H1 (cell line): ENCODE measurements around the gene TNKS2. TPM values are rescaled to one million over a fixed set of nuclear protein-coding genes. Genes with fewer than 3 reads are reported as not detected.

Source experiments
- ASH2L ChIP-seq: fragments of 200-600, 300-600 bp; sonication (generic); IDR thresholded peaks from one replicate; pipeline ENCODE4 v1.7.1; 2017; ENCODE audit warnings: low read length
- CTBP2 ChIP-seq: IDR thresholded peaks from 2 replicates; pipeline ENCODE4 v1.7.0; 2011; ENCODE audit warnings: borderline replicate concordance, mild to moderate bottlenecking, moderate library complexity, mixed read lengths, low read length; ENCODE audit not compliant: insufficient read depth, insufficient read length
- EGR1 ChIP-seq: IDR thresholded peaks from 2 replicates; pipeline ENCODE4 v1.6.1; 2011; ENCODE audit warnings: low read depth, low read length, borderline replicate concordance
- NRF1 ChIP-seq: IDR thresholded peaks from 2 replicates; pipeline ENCODE4 v1.6.1; 2011; ENCODE audit warnings: mild to moderate bottlenecking, low read depth, low read length, improper control_type of control experiment
- POU5F1 ChIP-seq: IDR thresholded peaks from 2 replicates; pipeline ENCODE4 v1.6.1; 2011; ENCODE audit warnings: low read depth, mild to moderate bottlenecking, low read length, moderate library complexity
- RNF2 ChIP-seq: fragments of 200-900, 300-1000 bp; sonication (generic); IDR thresholded peaks from 2 replicates; pipeline ENCODE4 v1.7.1; 2016; ENCODE audit warnings: borderline replicate concordance, low read depth, mild to moderate bottlenecking, antibody characterized with exemption, low read length; ENCODE audit not compliant: poor library complexity, severe bottlenecking; ENCODE audit errors: missing control alignments
- SIN3A ChIP-seq, 2 experiments: IDR thresholded peaks in 1 of 2; conservative IDR thresholded peaks in 1 of 2; 2 replicates each; pipeline ENCODE4 v1.6.1; 2011 to 2012; ENCODE audit warnings: low read length in 2 of 2, improper control_type of control experiment in 1 of 2, low read depth in 1 of 2, mild to moderate bottlenecking in 1 of 2
- YY1 ChIP-seq: IDR thresholded peaks from 2 replicates; pipeline ENCODE4 v1.6.1; 2011; ENCODE audit warnings: low read depth, mild to moderate bottlenecking, low read length
- ZNF274 ChIP-seq: IDR thresholded peaks from 2 replicates; pipeline ENCODE4 v1.7.0; 2012; ENCODE audit warnings: low read length, borderline replicate concordance; ENCODE audit errors: extremely low read depth
- polyA plus RNA-seq, 7 experiments: library from polyadenylated mRNA; depleted of rRNA in 3 of 7; stranded (reverse) in 5 of 7; unstranded in 2 of 7; fragments of >200 nt in 5 of 7; fragments of 200-250 nt in 2 of 7; gene quantifications; 1 replicate in 5 of 7; 2 replicates in 1 of 7; 4 replicates in 1 of 7; pipeline versions ENCODE4 v1.2.1 to v1.2.3, GENCODE V29; 2011 to 2013; ENCODE audit warnings: missing spikeins in 2 of 7, mixed read lengths in 2 of 7
- total RNA-seq: library from RNA; stranded (reverse); fragmentation: NEBNext Ultra II Directional; extraction: Animal tissue kit (Norgen Biotek cat#: 25700); gene quantifications from 2 replicates; pipeline ENCODE4 v1.2.1, GENCODE V29; 2021

The TNKS2 gene
- total and polyA plus RNA-seq, 2 of the 8 experiments (the other 6 are each of a cell fraction or from before 2014, with no cell fraction given): 23.3 to 73.6 TPM

- TF ChIP-seq ZNF274 (no peak), RNF2 (no peak), CTBP2 (peak; percentile 83), POU5F1 (no peak), ASH2L (peak; percentile 85), EGR1 (no peak), YY1 (peak; percentile 57), SIN3A (conservative IDR thresholded peaks at IDR 0.05 in 1 of 2, IDR thresholded peaks at IDR 0.05 in 1 of 2; ENCODE audit: low read depth in 1 of 2, low read length in 2 of 2) (0 out of 4 replicates have a peak, but pooled peaks of 1 of the 2 experiments have one; percentile 53), NRF1 (no peak)
Measured at GRCh38 chr10:91887272-91888076, 89.2 kb downstream of the TNKS2 start (continued).
